Measurements from ENCODE around the gene HEPN1.

Gene HEPN1

GRCh38 chr11:124884869-124885479, 34.1 kb upstream of the HEPN1 start:
- TF ChIP-seq, protein P1, sequence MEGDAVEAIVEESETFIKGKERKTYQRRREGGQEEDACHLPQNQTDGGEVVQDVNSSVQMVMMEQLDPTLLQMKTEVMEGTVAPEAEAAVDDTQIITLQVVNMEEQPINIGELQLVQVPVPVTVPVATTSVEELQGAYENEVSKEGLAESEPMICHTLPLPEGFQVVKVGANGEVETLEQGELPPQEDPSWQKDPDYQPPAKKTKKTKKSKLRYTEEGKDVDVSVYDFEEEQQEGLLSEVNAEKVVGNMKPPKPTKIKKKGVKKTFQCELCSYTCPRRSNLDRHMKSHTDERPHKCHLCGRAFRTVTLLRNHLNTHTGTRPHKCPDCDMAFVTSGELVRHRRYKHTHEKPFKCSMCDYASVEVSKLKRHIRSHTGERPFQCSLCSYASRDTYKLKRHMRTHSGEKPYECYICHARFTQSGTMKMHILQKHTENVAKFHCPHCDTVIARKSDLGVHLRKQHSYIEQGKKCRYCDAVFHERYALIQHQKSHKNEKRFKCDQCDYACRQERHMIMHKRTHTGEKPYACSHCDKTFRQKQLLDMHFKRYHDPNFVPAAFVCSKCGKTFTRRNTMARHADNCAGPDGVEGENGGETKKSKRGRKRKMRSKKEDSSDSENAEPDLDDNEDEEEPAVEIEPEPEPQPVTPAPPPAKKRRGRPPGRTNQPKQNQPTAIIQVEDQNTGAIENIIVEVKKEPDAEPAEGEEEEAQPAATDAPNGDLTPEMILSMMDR (IDR thresholded peaks at IDR 0.05; ENCODE audit: insufficient read depth, missing control alignments) = no peak
- DNase-seq (ENCODE audit: insufficient read length, low spot score) (peak; percentile 9), FAIRE-seq (no peak)

DNA sequence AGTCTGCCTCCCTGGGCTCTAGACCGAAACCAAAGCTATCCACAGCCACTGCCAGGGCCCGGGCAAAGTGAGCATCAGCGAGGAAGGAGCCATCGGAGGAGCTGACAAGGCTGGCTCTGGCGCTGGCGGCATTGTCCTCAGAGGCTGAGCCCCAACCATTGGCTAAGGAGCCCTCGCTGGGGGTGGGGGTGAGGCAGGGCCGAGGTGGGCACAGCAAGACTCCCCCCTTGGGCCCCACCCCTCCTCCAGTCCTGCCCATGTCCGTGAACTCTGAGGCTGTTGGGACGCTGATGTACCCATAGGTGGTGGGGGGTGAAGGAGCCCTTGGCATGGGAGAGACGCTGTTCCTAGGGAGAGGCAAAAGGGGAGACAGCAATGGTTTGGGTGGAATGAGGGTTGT, 32.6 kb upstream of the HEPN1 start:
- TF ChIP-seq, protein P1 (IDR thresholded peaks at IDR 0.05; ENCODE audit: insufficient read depth, missing control alignments) = no peak
- FAIRE-seq = no peak
- peak; percentile 13 for DNase-seq (ENCODE audit: insufficient read length, low spot score)

GRCh38 chr11:124886978-124887666, 31.9 kb upstream of the HEPN1 start:
- TF ChIP-seq, protein P1 (IDR thresholded peaks at IDR 0.05; ENCODE audit: insufficient read depth, missing control alignments) = no peak
- DNase-seq (ENCODE audit: insufficient read length, low spot score) (peak; percentile 9), FAIRE-seq (no peak)

- DNase-seq (ENCODE audit: insufficient read length, low spot score) = no peak
- FAIRE-seq = no peak
- TF ChIP-seq, protein P1 (IDR thresholded peaks at IDR 0.05; ENCODE audit: insufficient read depth, missing control alignments) = no peak
Measured at GRCh38 chr11:124887667-124888013, 31.4 kb upstream of the HEPN1 start.

DNA sequence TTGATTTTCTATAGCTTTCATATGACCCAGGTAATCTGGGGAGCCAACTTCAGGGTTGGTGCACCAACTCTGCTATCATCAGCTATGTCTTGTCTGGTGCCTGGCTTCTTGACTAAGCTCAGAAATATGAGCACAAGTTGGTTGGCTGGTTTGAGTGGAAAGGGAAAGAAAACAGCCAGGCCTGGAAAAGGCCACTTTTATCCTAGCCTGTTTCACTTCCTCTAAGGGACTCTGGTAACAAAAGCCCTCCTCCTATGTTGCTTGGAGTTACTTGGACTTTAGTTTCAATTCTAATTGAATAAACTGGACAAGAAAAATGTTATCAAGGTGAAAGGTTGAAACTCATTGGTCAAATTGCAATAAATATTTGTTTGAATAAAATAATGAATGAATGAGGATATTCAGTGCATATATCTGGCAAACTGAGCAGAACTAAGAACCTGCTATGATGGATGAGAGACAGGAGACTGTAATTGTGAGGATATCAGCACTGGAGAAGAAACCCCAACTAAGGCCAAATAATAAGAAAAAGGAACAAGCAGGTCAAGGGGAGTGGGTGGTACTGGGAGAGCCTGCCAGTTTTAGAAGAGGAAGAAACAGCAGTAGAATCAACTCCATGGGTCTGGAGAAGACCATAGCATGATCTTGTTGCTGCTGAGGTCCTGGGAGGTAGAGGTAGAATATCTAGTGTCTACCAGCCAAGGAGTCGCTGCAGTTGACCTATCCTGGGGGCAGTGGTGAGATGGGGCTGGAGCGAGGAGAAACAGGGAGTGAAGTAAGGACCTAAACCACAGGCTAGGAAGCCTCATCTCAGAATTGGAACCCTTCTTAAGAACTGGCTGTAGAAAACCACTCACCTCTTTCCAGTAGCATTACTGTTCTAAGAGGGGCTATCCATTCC, 29.6 kb upstream of the HEPN1 start:
- TF ChIP-seq, protein P1 (IDR thresholded peaks at IDR 0.05; ENCODE audit: insufficient read depth, missing control alignments) = no peak
- FAIRE-seq (no peak), DNase-seq (ENCODE audit: insufficient read length, low spot score) (peak; percentile 10)

DNA sequence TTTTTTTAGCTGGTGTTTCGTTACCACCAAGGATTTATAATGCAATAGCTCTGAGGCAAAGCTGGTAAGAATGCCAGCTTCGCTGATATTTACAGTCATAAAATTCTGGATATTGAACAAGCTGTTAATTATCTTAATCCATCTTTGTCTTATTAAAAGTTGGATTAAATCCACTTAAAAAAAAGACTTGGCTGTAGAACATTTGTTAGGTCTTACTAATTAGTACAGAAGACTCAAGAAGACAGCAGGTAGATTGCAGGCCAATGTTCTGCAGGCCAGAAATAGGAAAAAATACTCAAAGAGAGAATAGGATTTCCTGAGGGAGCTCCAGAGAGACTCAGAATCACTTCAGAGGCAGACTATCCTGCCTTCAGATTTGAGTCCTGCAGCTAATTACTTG, 28.9 kb upstream of the HEPN1 start:
- FAIRE-seq = no peak
- TF ChIP-seq, protein P1 (IDR thresholded peaks at IDR 0.05; ENCODE audit: insufficient read depth, missing control alignments) = no peak
- no peak for DNase-seq (ENCODE audit: insufficient read length, low spot score)

Measured in D721Med (cell line).